LNCAP (cell line): Measurements from ENCODE around the gene GAL3ST2.

Source experiments
- CTCF ChIP-seq: fragments of 450-650 bp; IDR thresholded peaks from 2 replicates; pipeline ENCODE4 v1.5.1; 2017; ENCODE audit warnings: mild to moderate bottlenecking

Gene GAL3ST2

DNA sequence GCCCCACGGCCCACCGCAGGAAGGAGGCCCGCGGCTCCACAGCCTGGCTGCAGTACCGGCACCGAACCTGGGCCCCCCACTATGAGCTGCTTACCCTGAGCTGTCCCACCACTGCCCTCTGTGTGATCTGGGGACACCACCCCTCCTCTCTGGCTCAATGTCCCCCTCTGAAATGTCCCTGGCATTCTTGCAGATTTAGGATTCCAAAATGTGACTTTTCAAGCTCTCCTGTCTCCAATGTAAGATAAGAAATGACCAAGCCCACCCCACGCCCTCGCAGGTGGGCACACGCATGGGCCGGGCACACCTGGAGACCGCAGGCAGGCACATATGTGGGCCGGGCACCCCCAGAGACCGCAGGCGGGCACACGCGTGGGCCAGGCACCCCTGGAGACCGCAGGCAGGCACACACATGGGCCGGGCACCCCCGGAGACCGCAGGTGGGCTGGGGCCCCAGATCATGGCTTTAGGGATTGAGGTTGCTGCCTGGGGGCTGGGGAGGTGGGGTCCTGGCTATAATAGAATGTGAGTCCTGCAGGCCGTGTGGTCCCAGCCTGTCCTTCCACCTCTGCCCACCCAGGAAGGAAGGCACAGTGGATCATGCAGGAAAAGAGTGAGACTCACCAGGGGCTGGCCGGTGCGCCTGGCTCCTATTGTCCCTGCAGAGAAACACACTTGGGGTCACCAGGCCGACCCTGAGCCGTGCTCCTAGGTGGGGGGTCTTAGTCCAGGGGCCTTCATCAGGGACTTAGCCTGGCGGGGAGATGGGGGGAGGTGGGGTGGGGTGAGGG, 74.9 kb downstream of the GAL3ST2 start:
- TF ChIP-seq CTCF: no peak

DNA sequence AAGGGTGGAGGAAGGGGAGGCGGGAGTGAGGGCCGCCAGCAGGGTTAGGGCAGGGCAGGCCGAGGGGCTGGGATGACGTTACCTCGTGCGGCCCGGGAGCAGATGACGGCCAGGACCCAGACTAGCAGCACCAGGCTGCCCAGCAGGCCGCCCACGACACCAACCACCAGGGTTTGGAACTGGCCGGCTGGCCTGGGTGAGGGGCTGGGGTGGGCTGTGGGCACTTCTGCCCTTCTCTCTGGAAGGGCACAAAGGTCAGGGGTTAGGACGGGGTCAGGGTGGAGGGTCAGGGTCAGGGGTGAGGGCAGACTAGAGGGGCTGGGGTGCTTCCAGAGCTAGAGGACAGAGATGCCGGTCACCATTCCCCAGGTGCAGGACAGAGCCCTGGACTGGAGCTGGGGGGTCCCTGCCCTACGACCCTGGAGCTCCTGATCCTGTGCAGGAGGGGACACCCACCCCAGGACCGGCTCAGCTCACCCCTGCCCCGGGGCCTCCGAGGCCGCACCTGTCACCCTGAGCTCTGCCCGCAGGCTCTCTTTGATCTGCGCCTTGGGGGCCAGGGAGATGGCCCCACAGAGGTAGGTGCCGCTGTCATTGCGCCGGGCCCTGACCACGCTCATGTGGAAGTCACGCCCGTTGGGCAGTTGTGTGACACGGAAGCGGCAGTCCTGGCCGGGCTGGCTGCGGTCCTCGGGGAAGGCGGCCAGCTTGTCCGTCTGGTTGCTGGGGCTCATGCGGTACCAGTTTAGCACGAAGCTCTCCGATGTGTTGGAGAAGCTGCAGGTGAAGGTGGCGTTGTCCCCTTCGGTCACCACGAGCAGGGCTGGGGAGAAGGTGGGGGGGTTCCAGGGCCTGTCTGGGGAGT, 75.7 kb downstream of the GAL3ST2 start:
- no peak for TF ChIP-seq CTCF

GRCh38 chr2:241852981-241853631, 76.5 kb downstream of the GAL3ST2 start:
- TF ChIP-seq CTCF: no peak
